DND-41 (cell line): ENCODE data around the gene FLVCR1.

Source experiments
- ATAC-seq: fragments of 200-7000 bp; cut with Tn5 transposase; 3 replicates; pipeline ENCODE4 v1.9.1; 2021; ENCODE audit warnings: low read depth; ENCODE audit not compliant: insufficient read depth
- DNase-seq: peaks from one replicate; pipeline ENCODE4 v3.0.0-alpha.2; 2020
- H2AFZ ChIP-seq: 2 replicates; pipeline ENCODE4 v1.6.0; 2012; ENCODE audit warnings: low read depth, low read length
- H3K27ac ChIP-seq: 2 replicates; pipeline ENCODE4 v1.5.1; 2012; ENCODE audit warnings: low read length, inconsistent platforms
- H3K27me3 ChIP-seq: fragments of 200-600 bp; sonication (generic); 2 replicates; pipeline ENCODE4 v1.6.0; 2012; ENCODE audit warnings: low read length, mild to moderate bottlenecking, inconsistent platforms; ENCODE audit not compliant: insufficient read depth, poor library complexity
- H3K36me3 ChIP-seq: 2 replicates; pipeline ENCODE4 v1.5.1; 2012; ENCODE audit warnings: low read length, inconsistent platforms; ENCODE audit not compliant: insufficient read depth
- H3K4me1 ChIP-seq: 2 replicates; pipeline ENCODE4 v1.5.1; 2012; ENCODE audit warnings: mild to moderate bottlenecking, low read length; ENCODE audit not compliant: insufficient read depth
- H3K4me2 ChIP-seq: 2 replicates; pipeline ENCODE4 v1.6.0; 2012; ENCODE audit warnings: mild to moderate bottlenecking, moderate library complexity, low read length, inconsistent platforms; ENCODE audit not compliant: insufficient read depth
- H3K4me3 ChIP-seq, 2 experiments: fragments of 200-600 bp in 1 of 2; shearing (Covaris generic) in 1 of 2; 2 replicates each; pipeline ENCODE4 v1.5.1; 2012 to 2016; ENCODE audit warnings: inconsistent platforms in 2 of 2, low read length in 2 of 2, mild to moderate bottlenecking in 2 of 2, low read depth in 1 of 2, moderate library complexity in 1 of 2
- H3K79me2 ChIP-seq: 2 replicates; pipeline ENCODE4 v1.6.0; 2012; ENCODE audit warnings: low read length, inconsistent platforms; ENCODE audit not compliant: insufficient read depth
- H3K9ac ChIP-seq: 2 replicates; pipeline ENCODE4 v1.6.0; 2012; ENCODE audit warnings: low read depth, mild to moderate bottlenecking, inconsistent platforms, low read length, moderate library complexity
- H3K9me3 ChIP-seq: 2 replicates; pipeline ENCODE4 v1.5.1; 2012; ENCODE audit warnings: low read length, moderate library complexity, mild to moderate bottlenecking, inconsistent platforms; ENCODE audit not compliant: insufficient read depth, severe bottlenecking
- H4K20me1 ChIP-seq: 2 replicates; pipeline ENCODE4 v1.6.0; 2012; ENCODE audit warnings: low read length; ENCODE audit not compliant: insufficient read depth
- EZH2 ChIP-seq: IDR thresholded peaks from 3 replicates; pipeline ENCODE4 v1.6.1; 2012; ENCODE audit warnings: borderline replicate concordance, low read depth, mild to moderate bottlenecking, moderate library complexity, low read length, inconsistent platforms; ENCODE audit not compliant: severe bottlenecking
- TF ChIP-seq, protein P1 (sequence below): IDR thresholded peaks from 2 replicates; pipeline ENCODE4 v1.5.1; 2012; ENCODE audit warnings: borderline replicate concordance, low read length, moderate library complexity, mild to moderate bottlenecking; ENCODE audit not compliant: poor library complexity, severe bottlenecking; ENCODE audit errors: extremely low read depth

The FLVCR1 gene

DNA sequence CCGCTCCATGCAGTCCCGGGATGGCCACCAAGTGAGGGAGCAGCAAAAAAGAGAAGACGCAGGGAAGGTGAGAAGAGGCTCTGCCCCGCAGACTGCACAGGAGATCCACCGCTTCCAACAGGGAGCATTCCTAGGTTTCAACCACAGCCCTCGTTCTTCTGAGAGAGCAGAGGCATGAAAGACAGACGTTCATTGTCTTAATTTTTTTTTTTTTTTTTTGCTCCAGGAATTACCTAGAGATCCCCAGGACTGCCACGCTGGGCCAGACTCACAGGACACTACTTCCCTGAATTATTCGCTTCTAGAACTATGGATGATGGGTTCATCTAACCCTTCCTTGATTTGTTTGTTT, 59.0 kb downstream of the FLVCR1 start:
- TF ChIP-seq, protein P1, sequence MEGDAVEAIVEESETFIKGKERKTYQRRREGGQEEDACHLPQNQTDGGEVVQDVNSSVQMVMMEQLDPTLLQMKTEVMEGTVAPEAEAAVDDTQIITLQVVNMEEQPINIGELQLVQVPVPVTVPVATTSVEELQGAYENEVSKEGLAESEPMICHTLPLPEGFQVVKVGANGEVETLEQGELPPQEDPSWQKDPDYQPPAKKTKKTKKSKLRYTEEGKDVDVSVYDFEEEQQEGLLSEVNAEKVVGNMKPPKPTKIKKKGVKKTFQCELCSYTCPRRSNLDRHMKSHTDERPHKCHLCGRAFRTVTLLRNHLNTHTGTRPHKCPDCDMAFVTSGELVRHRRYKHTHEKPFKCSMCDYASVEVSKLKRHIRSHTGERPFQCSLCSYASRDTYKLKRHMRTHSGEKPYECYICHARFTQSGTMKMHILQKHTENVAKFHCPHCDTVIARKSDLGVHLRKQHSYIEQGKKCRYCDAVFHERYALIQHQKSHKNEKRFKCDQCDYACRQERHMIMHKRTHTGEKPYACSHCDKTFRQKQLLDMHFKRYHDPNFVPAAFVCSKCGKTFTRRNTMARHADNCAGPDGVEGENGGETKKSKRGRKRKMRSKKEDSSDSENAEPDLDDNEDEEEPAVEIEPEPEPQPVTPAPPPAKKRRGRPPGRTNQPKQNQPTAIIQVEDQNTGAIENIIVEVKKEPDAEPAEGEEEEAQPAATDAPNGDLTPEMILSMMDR = no peak
- peaks cover 11% of the 10 kb centered on the region for H3K27me3 ChIP-seq
- H3K4me2 ChIP-seq = no peak overlapping the region
- DNase-seq (no peak), ATAC-seq (no peak)
- H3K36me3 ChIP-seq = no peaks in the 10 kb centered on the region
- H3K4me1 ChIP-seq = no peaks in the 10 kb centered on the region
- H4K20me1 ChIP-seq = 0 out of 2 replicates have a peak, but pooled peaks cover 5% of the 10 kb centered on the region
- H3K9me3 ChIP-seq = no peaks in the 10 kb centered on the region
- no peak overlapping the region for H3K4me3 ChIP-seq
- H3K79me2 ChIP-seq = no peaks in the 10 kb centered on the region
- no peak overlapping the region for H3K27ac ChIP-seq
- H2AFZ ChIP-seq = no peak overlapping the region
- H3K9ac ChIP-seq = no peak overlapping the region

DNA sequence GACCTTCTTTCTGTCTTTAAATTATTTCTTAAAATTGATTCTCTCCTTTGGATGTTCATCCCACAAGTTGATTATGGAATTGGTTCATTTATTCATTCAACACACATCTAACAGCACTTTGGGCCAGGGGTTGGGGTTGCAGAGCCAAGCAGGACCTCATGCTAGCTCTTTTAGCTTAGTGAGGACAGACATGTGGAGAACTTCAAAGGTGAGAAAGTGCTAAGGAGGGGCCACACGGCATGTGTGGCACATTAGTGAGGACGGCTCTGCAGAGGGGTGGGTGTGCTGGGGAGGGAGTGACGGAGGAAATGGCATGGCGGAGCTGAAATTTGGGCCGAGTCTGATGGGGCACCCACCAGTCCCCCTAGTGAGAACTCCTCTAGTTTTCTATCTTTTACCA, 59.8 kb downstream of the FLVCR1 start:
- no peak for ATAC-seq
- H4K20me1 ChIP-seq = 0 out of 2 replicates have a peak, but pooled peaks cover 5% of the 10 kb centered on the region
- H3K4me3 ChIP-seq = no peak overlapping the region
- H3K9ac ChIP-seq = no peak overlapping the region
- no peak for TF ChIP-seq EZH2
- TF ChIP-seq, protein P1 = no peak
- no peak for DNase-seq
- H3K36me3 ChIP-seq = no peaks in the 10 kb centered on the region
- no peaks in the 10 kb centered on the region for H3K4me1 ChIP-seq
- no peaks in the 10 kb centered on the region for H3K79me2 ChIP-seq
- H3K27ac ChIP-seq = no peak overlapping the region
- H3K4me2 ChIP-seq = no peak overlapping the region
- H3K9me3 ChIP-seq = no peaks in the 10 kb centered on the region
- peaks cover 11% of the 10 kb centered on the region for H3K27me3 ChIP-seq
- H2AFZ ChIP-seq = no peak overlapping the region

DNA sequence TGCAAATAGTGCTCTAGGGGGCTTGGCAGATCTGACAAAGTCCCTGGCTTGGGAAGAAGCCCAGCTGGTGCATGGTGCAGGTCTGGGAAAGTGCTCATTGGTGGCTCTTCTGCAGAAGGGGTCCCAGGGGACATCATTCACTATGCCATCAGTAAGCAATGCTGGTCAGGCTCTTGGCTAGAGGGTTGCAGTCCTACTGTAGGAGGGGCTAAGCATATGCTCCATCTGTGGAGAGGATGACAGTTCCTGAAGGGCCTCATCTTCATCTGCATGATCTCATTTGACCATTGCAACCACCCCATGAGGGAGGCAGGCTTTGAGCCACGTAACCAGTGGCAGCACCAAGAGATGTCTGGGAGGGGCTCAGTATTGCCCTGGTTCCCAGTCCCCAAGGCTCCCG, 60.7 kb downstream of the FLVCR1 start:
- Histone ChIP-seq H2AFZ (no peak overlapping the region), H3K4me3 (no peak overlapping the region), H3K27ac (no peak overlapping the region), H3K4me2 (no peak overlapping the region), H4K20me1 (0 out of 2 replicates have a peak, but pooled peaks cover 5% of the 10 kb centered on the region), H3K9me3 (no peaks in the 10 kb centered on the region), H3K36me3 (no peaks in the 10 kb centered on the region), H3K4me1 (no peaks in the 10 kb centered on the region), H3K27me3 (peaks cover 11% of the 10 kb centered on the region), H3K9ac (no peak overlapping the region), H3K79me2 (no peaks in the 10 kb centered on the region)
- TF ChIP-seq, protein P1 = no peak
- no peak for TF ChIP-seq EZH2
- DNase-seq (no peak), ATAC-seq (no peak)

DNA sequence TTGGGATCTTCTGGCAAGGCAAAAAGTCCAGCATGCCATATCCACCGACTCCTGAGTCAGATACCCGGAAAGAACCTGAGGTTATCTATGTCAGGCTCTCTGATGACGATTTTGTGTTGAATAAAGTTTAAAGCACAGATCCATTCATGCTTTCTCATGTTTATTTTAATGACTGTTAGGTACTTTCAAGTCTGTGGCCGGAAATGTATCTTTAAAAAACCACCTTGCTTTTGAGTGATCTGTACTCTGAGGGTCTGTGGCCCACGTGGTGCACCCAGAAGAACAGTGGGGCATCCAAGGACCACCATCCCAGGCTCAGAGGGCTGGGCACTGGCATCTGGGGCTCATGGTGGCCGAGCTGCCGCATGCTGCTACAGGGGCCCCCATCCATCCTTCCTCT, 62.2 kb downstream of the FLVCR1 start:
- Histone ChIP-seq H3K4me1 (no peaks in the 10 kb centered on the region), H3K27ac (no peak overlapping the region), H4K20me1 (0 out of 2 replicates have a peak, but pooled peaks cover 5% of the 10 kb centered on the region), H3K4me3 (no peak overlapping the region), H2AFZ (no peak overlapping the region), H3K9ac (no peak overlapping the region), H3K79me2 (no peaks in the 10 kb centered on the region), H3K9me3 (no peaks in the 10 kb centered on the region), H3K4me2 (no peak overlapping the region), H3K27me3 (peaks cover 11% of the 10 kb centered on the region), H3K36me3 (no peaks in the 10 kb centered on the region)
- no peak for DNase-seq
- no peak for TF ChIP-seq EZH2
- TF ChIP-seq, protein P1 = no peak
- ATAC-seq = peak; percentile 64; the same call in 2 of the 3 replicates
